HepG2 (cell line): Measurements from ENCODE around the gene ZFHX3. TPM values are rescaled to one million over a fixed set of nuclear protein-coding genes. Genes with fewer than 3 reads are reported as not detected.

Experiments used
- CCDC6 ChIP-seq: sonication (generic); formaldehyde crosslinking; IDR thresholded peaks from 2 replicates; pipeline ENCODE4 v1.8.1; 2022; ENCODE audit warnings: mild to moderate bottlenecking, missing genetic modification reagents, moderate library complexity
- CEBPB ChIP-seq: IDR thresholded peaks from 2 replicates; pipeline ENCODE4 v1.6.1; 2011; ENCODE audit warnings: low read depth, low read length, improper control_type of control experiment, borderline replicate concordance
- GTF3A ChIP-seq: sonication (generic); formaldehyde crosslinking; conservative IDR thresholded peaks from 2 replicates; pipeline ENCODE4 v1.4.0; 2020; ENCODE audit warnings: mild to moderate bottlenecking, missing genetic modification reagents
- HINFP ChIP-seq: sonication (generic); formaldehyde crosslinking; IDR thresholded peaks from 2 replicates; pipeline ENCODE4 v1.4.0; 2020; ENCODE audit warnings: low read depth, mild to moderate bottlenecking, missing genetic modification reagents
- MEIS2 ChIP-seq: sonication (generic); formaldehyde crosslinking; IDR thresholded peaks from 2 replicates; pipeline ENCODE4 v1.9.0; 2021; ENCODE audit warnings: mild to moderate bottlenecking, missing genetic modification reagents
- NRL ChIP-seq: sonication (generic); formaldehyde crosslinking; IDR thresholded peaks from 2 replicates; pipeline ENCODE4 v1.5.0; 2020; ENCODE audit warnings: missing genetic modification reagents, mild to moderate bottlenecking, moderate library complexity, borderline replicate concordance
- ONECUT2 ChIP-seq: sonication (generic); formaldehyde crosslinking; IDR thresholded peaks from 2 replicates; pipeline ENCODE4 v1.4.0; 2020; ENCODE audit warnings: missing genetic modification reagents
- STAT5B ChIP-seq: sonication (generic); formaldehyde crosslinking; IDR thresholded peaks from 2 replicates; pipeline ENCODE4 v1.4.0; 2020; ENCODE audit warnings: missing genetic modification reagents
- USF2 ChIP-seq, 2 experiments: sonication (generic) in 1 of 2; formaldehyde crosslinking in 1 of 2; IDR thresholded peaks; 2 replicates each; pipeline versions ENCODE4 v1.5.1 to v1.6.1; 2011 to 2020; ENCODE audit warnings: borderline replicate concordance in 1 of 2, low read depth in 1 of 2, low read length in 1 of 2, mild to moderate bottlenecking in 1 of 2, missing genetic modification reagents in 1 of 2, moderate library complexity in 1 of 2
- ZNF329 ChIP-seq: sonication (generic); formaldehyde crosslinking; IDR thresholded peaks from 2 replicates; pipeline ENCODE4 v1.9.0; 2021; ENCODE audit warnings: low read depth, mild to moderate bottlenecking, missing genetic modification reagents
- ZNF407 ChIP-seq: sonication (generic); formaldehyde crosslinking; IDR thresholded peaks from one replicate; pipeline ENCODE4 v1.5.1; 2020; ENCODE audit warnings: mild to moderate bottlenecking, missing genetic modification reagents; ENCODE audit errors: not compliant biosample characterization
- ZNF512 ChIP-seq: sonication (generic); formaldehyde crosslinking; IDR thresholded peaks from 2 replicates; pipeline ENCODE4 v1.4.0; 2020; ENCODE audit warnings: mild to moderate bottlenecking, missing genetic modification reagents
- ZNF614 ChIP-seq: IDR thresholded peaks from 2 replicates; pipeline ENCODE4 v1.6.1; 2018; ENCODE audit warnings: missing biosample characterization, missing genetic modification reagents, inconsistent platforms, borderline replicate concordance
- polyA plus RNA-seq, 8 experiments: library from polyadenylated mRNA; depleted of rRNA in 3 of 8; stranded (reverse) in 7 of 8; unstranded in 1 of 8; fragments of >200 nt; fragmentation: Illumina TruSeq in 4 of 8; extraction: Trizol in 4 of 8; gene quantifications; 2 replicates each; pipeline versions ENCODE4 v1.2.1 to v1.2.3, GENCODE V29; 2011 to 2016; ENCODE audit warnings: low read depth in 4 of 8, missing spikeins in 1 of 8, mixed read lengths in 1 of 8; ENCODE audit not compliant: insufficient read depth in 1 of 8
- total RNA-seq, 5 experiments: library from RNA; depleted of rRNA; stranded (reverse); fragments of >200 nt; fragmentation: Illumina TruSeq; extraction: Trizol; gene quantifications; 2 replicates each; pipeline ENCODE4 v1.2.3, GENCODE V29; 2016; ENCODE audit warnings: low read depth in 1 of 5

The ZFHX3 gene
- total and polyA plus RNA-seq, 2 of the 13 experiments (the other 11 are each of a cell fraction or from before 2014, with no cell fraction given), result 5.0 to 6.0 TPM

- TF ChIP-seq ONECUT2, result no peak
- TF ChIP-seq HINFP (CRISPR knock-in tag), result no peak
- no peak for TF ChIP-seq ZNF614 (CRISPR knock-in tag)
- TF ChIP-seq ZNF407 (CRISPR knock-in tag), result no peak
- TF ChIP-seq CCDC6 (CRISPR knock-in tag), result peak; percentile 72; the same call in 1 of the 2 replicates
- TF ChIP-seq ZNF329, result no peak
- no peak for TF ChIP-seq USF2 (IDR thresholded peaks at IDR 0.05; ENCODE audit: low read depth, low read length)
- TF ChIP-seq USF2 (CRISPR knock-in tag; IDR thresholded peaks at IDR 0.05; ENCODE audit: borderline replicate concordance), result no peak
- TF ChIP-seq ZNF512 (CRISPR knock-in tag), result 0 out of 2 replicates have a peak, but pooled peaks have one; percentile 49
- no peak for TF ChIP-seq GTF3A (CRISPR knock-in tag)
- TF ChIP-seq MEIS2, result 0 out of 2 replicates have a peak, but pooled peaks have one; percentile 18
- TF ChIP-seq NRL (CRISPR knock-in tag), result no peak
- TF ChIP-seq CEBPB, result peak; percentile 96
- no peak for TF ChIP-seq STAT5B (CRISPR knock-in tag)
Observed at GRCh38 chr16:73015612-73016487, 32.1 kb downstream of the ZFHX3 start (continued).
